ENCODE data around the gene KLHL28. TPM values are rescaled to one million over a fixed set of nuclear protein-coding genes. Genes with fewer than 3 reads are reported as not detected.

Gene KLHL28
- total RNA-seq, 1 experiment from 2014 or later, result 2.7 TPM

Other genes with a start within 250 kb of the KLHL28 start
- 4.4 and 6.8 TPM in 2 replicates for gene TOGARAM1, start 243 bp upstream of the KLHL28 start, total RNA-seq (2014; rRNA removed; shearing (Covaris generic))
- gene PRPF39, start 122.2 kb upstream of the KLHL28 start, total RNA-seq (2014; rRNA removed; shearing (Covaris generic)), result 27.1 and 28.3 TPM in 2 replicates
- gene FKBP3, start 172.5 kb upstream of the KLHL28 start, total RNA-seq (2014; rRNA removed; shearing (Covaris generic)), result 39.7 and 77.7 TPM in 2 replicates
- gene FANCM, start 174.0 kb upstream of the KLHL28 start, total RNA-seq (2014; rRNA removed; shearing (Covaris generic)), result 4.4 and 4.7 TPM in 2 replicates

Data from G401 (cell line).